ENCODE data around the gene SLC22A5.
"Not testable (repeated sequence)": the region's sequence is repeated elsewhere in the genome, so short reads cannot be mapped to it uniquely, and the experiment has no call there.

SLC22A5 gene

GRCh38 chr5:132389051-132389331, 19.5 kb downstream of the SLC22A5 start:
- DNase-seq = no peak

GRCh38 chr5:132389585-132390286, 20.2 kb downstream of the SLC22A5 start:
- no peak for DNase-seq

GRCh38 chr5:132391247-132391646, 21.7 kb downstream of the SLC22A5 start:
- DNase-seq = no peak

GRCh38 chr5:132391870-132392269, 22.4 kb downstream of the SLC22A5 start:
- DNase-seq = no peak

- no peak for DNase-seq
These were observed 22.9 kb downstream of the SLC22A5 start for GRCh38 chr5:132392411-132392810.

- DNase-seq = no peak
These were observed 23.7 kb downstream of the SLC22A5 start for GRCh38 chr5:132392978-132393825.

GRCh38 chr5:132394667-132395259, 25.3 kb downstream of the SLC22A5 start:
- no peak for DNase-seq

- DNase-seq = no peak
These were observed 27.1 kb downstream of the SLC22A5 start for GRCh38 chr5:132396589-132397031.

- no peak for DNase-seq
These were observed 27.7 kb downstream of the SLC22A5 start for GRCh38 chr5:132397224-132397623.

GRCh38 chr5:132397936-132398675, 28.6 kb downstream of the SLC22A5 start:
- DNase-seq = not testable (repeated sequence)

- not testable (repeated sequence) for DNase-seq
These were observed 34.5 kb downstream of the SLC22A5 start for GRCh38 chr5:132404041-132404440.

- no peak for DNase-seq
These were observed 36.1 kb downstream of the SLC22A5 start for GRCh38 chr5:132405646-132406045.

GRCh38 chr5:132406144-132406783, 36.8 kb downstream of the SLC22A5 start:
- DNase-seq = no peak

- no peak for DNase-seq
These were observed 38.5 kb downstream of the SLC22A5 start for GRCh38 chr5:132407970-132408369.

GRCh38 chr5:132408456-132408855, 38.9 kb downstream of the SLC22A5 start:
- DNase-seq = no peak

GRCh38 chr5:132408965-132409364, 39.5 kb downstream of the SLC22A5 start:
- DNase-seq = no peak

- peak; percentile 20 for DNase-seq
These were observed 41.2 kb downstream of the SLC22A5 start for GRCh38 chr5:132410451-132411303.

GRCh38 chr5:132411304-132412013, 41.9 kb downstream of the SLC22A5 start:
- no peak for DNase-seq

- DNase-seq = no peak
These were observed 44.1 kb downstream of the SLC22A5 start for GRCh38 chr5:132413567-132413966.

- no peak for DNase-seq
These were observed 45.3 kb downstream of the SLC22A5 start for GRCh38 chr5:132414634-132415378.

Measured in NCI-H2227 treated with DMSO at 0.1 percent for 48 hours (cell line).